Right atrium auricular region (tissue), 2 donors: ENCODE data around the gene RASD2. TPM values are rescaled to one million over a fixed set of nuclear protein-coding genes. Genes with fewer than 3 reads are reported as not detected.
"Not testable (repeated sequence)": the region's sequence is repeated elsewhere in the genome, so short reads cannot be mapped to it uniquely, and the experiment has no call there.

Source experiments
- DNase-seq: peaks from one replicate; pipeline ENCODE4 v3.0.0-alpha.2; 2019; ENCODE audit warnings: low spot score
- H3K27ac ChIP-seq, 2 donors: fragments of 200-600 bp; sonication (generic); 1 replicate in 1 of 2; 2 replicates in 1 of 2; pipeline ENCODE4 v1.5.1; 2016 to 2019
- H3K27me3 ChIP-seq, 2 donors: fragments of 200-600 bp; sonication (generic); one replicate each; pipeline versions ENCODE4 v1.5.1 to v1.6.0; 2017 to 2019
- H3K36me3 ChIP-seq: fragments of 200-600 bp; sonication (generic); one replicate; pipeline ENCODE4 v1.5.1; 2016
- H3K4me1 ChIP-seq, 2 donors: fragments of 200-600 bp; sonication (generic); one replicate each; pipeline versions ENCODE4 v1.5.1 to v1.6.0; 2017 to 2019
- H3K4me3 ChIP-seq, 2 donors: fragments of 200-600 bp; sonication (generic); 1 replicate in 1 of 2; 2 replicates in 1 of 2; pipeline ENCODE4 v1.5.1; 2017 to 2019; ENCODE audit warnings: mild to moderate bottlenecking in 1 of 2, moderate library complexity in 1 of 2
- H3K9me3 ChIP-seq, 2 donors: fragments of 200-600 bp; sonication (generic); one replicate each; pipeline ENCODE4 v1.5.1; 2019
- total RNA-seq, 2 donors: library from RNA; depleted of rRNA; stranded (reverse); fragments of >200 nt; gene quantifications; one replicate each; pipeline ENCODE4 v1.1.0, GENCODE V29; 2016
- TF ChIP-seq, protein P1 (sequence below), 2 donors: fragments of 200-600 bp; sonication (generic); IDR thresholded peaks; one replicate each; pipeline ENCODE4 v1.5.1; 2019; ENCODE audit warnings: antibody characterized with exemption in 2 of 2

The RASD2 gene, protein sequence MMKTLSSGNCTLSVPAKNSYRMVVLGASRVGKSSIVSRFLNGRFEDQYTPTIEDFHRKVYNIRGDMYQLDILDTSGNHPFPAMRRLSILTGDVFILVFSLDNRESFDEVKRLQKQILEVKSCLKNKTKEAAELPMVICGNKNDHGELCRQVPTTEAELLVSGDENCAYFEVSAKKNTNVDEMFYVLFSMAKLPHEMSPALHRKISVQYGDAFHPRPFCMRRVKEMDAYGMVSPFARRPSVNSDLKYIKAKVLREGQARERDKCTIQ
- 1 to 10 TPM in 1 of 2 donors, under 1 TPM in 1; 0.94 to 3.1 TPM for total RNA-seq

DNA sequence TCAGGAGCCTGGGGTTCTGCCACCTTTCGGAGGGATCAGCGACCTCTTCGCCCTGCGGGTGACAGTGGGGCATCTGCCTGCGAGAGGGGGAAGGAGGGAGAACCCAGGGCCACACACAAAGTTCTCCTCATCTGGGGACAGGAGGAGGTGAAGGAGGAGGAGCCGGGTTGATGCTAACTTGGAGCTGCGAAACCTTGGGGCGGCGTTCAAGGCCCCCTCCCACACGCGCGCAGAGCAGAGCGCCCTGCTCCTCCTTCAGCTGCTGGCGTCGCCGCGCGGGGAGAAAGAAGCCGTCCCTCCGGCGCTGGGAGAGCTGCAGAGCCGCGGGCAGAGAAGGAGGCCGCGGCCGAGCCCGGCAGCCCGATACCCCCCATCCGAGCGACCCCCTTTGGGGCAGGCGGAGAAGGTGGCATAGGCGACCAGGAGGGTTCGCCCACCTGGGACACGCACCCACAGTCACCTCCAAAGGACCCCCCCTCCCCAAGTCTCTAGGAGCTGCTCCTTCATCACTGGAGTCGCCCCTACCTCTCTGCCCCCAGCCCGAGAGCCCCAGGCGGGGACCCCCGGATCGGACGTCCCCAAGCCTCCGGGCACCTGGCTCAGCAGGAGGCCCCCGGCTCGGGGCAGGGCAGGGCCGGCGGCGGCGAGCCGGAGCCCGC, at the start of gene RASD2:
Gene RASD2 (plus strand): TSS at position 237 of the 659 bp plus-strand sequence. CDS start 5,979 bp downstream, outside the sequence.
- H3K27ac ChIP-seq = peak within 1 kb of the TSS; percentile 73 to 80
- peak within 1 kb of the TSS; percentile 56 to 58 for H3K4me3 ChIP-seq
- no peaks in the 10 kb centered on the region for H3K36me3 ChIP-seq
- no peaks in the 10 kb centered on the region for H3K9me3 ChIP-seq
- DNase-seq = no peak
- TF ChIP-seq, protein P1, sequence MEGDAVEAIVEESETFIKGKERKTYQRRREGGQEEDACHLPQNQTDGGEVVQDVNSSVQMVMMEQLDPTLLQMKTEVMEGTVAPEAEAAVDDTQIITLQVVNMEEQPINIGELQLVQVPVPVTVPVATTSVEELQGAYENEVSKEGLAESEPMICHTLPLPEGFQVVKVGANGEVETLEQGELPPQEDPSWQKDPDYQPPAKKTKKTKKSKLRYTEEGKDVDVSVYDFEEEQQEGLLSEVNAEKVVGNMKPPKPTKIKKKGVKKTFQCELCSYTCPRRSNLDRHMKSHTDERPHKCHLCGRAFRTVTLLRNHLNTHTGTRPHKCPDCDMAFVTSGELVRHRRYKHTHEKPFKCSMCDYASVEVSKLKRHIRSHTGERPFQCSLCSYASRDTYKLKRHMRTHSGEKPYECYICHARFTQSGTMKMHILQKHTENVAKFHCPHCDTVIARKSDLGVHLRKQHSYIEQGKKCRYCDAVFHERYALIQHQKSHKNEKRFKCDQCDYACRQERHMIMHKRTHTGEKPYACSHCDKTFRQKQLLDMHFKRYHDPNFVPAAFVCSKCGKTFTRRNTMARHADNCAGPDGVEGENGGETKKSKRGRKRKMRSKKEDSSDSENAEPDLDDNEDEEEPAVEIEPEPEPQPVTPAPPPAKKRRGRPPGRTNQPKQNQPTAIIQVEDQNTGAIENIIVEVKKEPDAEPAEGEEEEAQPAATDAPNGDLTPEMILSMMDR (IDR thresholded peaks at IDR 0.05) = no peak
- H3K27me3 ChIP-seq = no peaks in the 10 kb centered on the region
- H3K4me1 ChIP-seq = peaks cover 0 to 36% of the 10 kb centered on the region in 2 donors

DNA sequence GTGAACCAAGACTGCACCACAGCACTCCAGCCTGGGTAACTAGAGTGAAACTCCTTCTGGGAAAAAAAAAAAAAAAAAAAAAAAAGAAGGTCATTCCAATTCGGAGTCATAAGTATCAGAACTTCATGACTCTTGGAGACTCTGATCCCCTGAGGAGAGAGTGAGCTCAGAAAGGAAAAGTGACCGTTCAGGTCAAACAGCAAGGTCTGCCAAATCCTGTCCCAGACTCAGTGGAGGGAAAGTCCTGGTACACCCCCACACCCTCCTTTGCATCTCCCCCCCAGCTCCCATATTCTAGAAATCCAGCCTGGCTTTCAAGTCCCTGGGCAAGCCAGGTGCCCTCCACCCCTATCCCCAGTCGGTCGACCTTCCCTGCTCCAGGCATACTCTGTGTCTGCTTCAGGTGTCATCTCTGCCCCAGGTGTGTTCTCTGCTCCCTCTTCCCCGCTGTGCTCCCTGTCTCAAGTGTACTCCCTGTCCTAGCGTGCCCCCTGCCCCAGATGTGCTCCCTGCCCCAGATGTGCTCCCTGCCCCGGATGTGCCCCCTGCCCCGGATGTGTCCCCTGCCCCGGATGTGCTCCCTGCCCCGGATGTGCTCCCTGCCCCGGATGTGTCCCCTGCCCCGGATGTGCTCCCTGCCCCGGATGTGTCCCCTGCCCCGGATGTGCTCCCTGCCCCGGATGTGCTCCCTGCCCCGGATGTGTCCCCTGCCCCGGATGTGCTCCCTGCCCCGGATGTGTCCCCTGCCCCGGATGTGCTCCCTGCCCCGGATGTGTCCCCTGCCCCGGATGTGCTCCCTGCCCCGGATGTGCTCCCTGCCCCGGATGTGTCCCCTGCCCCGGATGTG, 49.3 kb upstream of the RASD2 start:
- not testable (repeated sequence) for H3K4me3 ChIP-seq, DNase-seq, H3K9me3 ChIP-seq, H3K4me1 ChIP-seq, H3K36me3 ChIP-seq, H3K27me3 ChIP-seq, H3K27ac ChIP-seq

DNA sequence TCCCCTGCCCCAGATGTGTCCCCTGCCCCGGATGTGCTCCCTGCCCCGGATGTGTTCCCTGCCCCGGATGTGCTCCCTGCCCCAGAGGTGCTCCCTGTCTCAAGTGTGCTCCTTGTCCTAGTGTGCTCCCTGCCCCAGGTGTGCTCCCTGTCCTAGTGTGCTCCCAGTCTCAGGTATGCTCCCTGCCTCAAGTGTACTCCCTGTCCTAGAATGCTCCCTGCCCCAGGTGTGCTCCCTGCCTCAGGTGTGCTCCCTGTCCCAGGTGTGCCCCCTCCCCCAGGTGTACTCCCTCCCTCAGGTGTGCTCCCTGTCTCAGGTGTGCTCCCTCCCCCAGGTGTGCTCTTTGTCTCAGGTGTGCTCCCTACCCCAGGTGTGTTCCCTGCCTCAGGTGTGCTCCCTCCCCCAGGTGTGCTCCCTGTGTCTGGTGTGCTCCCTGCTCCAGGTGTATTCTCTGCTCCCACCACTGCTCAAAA, 48.7 kb upstream of the RASD2 start:
- H3K4me1 ChIP-seq = no peaks in the 10 kb centered on the region
- no peak overlapping the region for H3K4me3 ChIP-seq
- TF ChIP-seq, protein P1 (IDR thresholded peaks at IDR 0.05) = no peak
- no peak overlapping the region for H3K27ac ChIP-seq
- no peaks in the 10 kb centered on the region for H3K27me3 ChIP-seq
- H3K36me3 ChIP-seq = no peaks in the 10 kb centered on the region
- H3K9me3 ChIP-seq = no peaks in the 10 kb centered on the region
- DNase-seq = no peak

DNA sequence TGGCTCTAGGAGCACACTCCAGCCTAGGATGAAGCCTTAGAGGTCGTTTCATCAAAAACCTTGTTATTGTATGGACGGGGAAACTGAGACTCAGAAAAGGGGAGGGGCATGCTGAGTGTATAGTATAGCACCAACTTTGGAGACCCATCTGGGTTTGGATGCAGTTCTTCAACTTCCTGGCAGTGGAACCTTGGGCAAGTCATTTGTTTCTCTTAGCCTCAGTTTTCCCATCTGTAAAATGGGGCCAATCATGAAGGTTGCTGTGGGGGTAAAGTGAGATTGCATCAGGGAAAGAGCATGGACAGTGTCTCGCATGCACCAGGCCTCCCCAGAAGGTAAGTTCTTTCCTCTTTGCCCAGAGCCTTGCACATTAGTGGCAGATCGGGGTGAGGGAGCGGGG, 47.6 kb upstream of the RASD2 start:
- no peaks in the 10 kb centered on the region for H3K4me1 ChIP-seq
- H3K4me3 ChIP-seq = no peak overlapping the region
- no peaks in the 10 kb centered on the region for H3K36me3 ChIP-seq
- no peaks in the 10 kb centered on the region for H3K9me3 ChIP-seq
- DNase-seq = no peak
- no peaks in the 10 kb centered on the region for H3K27me3 ChIP-seq
- TF ChIP-seq, protein P1 (IDR thresholded peaks at IDR 0.05) = no peak
- H3K27ac ChIP-seq = no peak overlapping the region

DNA sequence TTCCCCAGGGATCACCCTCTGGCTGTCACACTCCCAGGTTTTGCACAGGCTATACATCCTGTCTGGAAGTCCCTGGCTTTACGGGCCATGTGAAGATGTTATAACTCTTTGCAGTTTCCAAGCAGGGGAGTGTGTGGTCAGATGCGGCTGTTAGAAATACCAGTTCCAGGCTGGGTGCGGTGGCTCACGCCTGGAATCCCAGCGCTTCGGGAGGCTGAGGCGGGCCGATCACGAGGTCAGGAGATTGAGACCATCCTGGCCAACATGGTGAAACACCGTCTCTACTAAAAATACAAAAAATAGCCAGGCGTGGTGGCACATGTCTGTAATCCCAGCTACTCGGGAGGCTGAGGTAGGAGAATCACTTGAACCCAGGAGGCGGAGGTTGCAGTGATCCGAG, 44.9 kb upstream of the RASD2 start:
- not testable (repeated sequence) for DNase-seq, H3K27me3 ChIP-seq, H3K27ac ChIP-seq, H3K36me3 ChIP-seq, H3K9me3 ChIP-seq, H3K4me1 ChIP-seq, H3K4me3 ChIP-seq

DNA sequence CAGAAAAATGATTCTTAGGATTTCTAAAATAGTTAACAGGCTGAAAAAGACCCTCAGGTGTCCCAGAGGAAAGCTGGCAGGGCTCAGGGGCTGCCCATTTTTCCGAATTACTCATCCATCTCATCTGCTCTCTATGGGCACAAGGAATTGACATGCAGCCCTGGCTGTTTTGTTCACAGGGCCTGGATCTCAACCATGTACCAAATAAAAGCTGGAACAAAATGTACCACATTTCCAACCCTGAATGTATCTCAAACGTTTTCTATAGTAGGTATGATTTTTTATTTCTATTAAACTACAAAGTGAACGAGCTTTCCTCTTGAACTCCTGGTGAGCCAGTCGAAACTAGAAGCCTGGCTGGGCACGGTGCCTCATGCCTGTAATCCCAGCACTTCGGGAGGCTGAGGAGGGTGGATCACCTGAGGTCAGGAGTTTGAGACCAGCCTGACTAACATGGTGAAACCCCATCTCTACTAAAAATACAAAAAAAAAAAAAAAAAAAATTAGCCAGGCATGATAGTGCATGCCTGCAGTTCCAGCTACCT, 43.8 kb upstream of the RASD2 start:
- no peaks in the 10 kb centered on the region for H3K36me3 ChIP-seq
- no peak overlapping the region for H3K27ac ChIP-seq
- no peaks in the 10 kb centered on the region for H3K9me3 ChIP-seq
- TF ChIP-seq, protein P1 (IDR thresholded peaks at IDR 0.05) = no peak
- H3K4me1 ChIP-seq = no peaks in the 10 kb centered on the region
- H3K27me3 ChIP-seq = no peaks in the 10 kb centered on the region
- no peak overlapping the region for H3K4me3 ChIP-seq
- DNase-seq = no peak
